NCI-H524 (cell line): Measurements from ENCODE around the gene MICALL2.

ENCODE experiments used
- DNase-seq, 2 experiments: peaks; one replicate each; lab custom pipeline; 2025; lab: John Stamatoyannopoulos, UW

MICALL2 gene

DNA sequence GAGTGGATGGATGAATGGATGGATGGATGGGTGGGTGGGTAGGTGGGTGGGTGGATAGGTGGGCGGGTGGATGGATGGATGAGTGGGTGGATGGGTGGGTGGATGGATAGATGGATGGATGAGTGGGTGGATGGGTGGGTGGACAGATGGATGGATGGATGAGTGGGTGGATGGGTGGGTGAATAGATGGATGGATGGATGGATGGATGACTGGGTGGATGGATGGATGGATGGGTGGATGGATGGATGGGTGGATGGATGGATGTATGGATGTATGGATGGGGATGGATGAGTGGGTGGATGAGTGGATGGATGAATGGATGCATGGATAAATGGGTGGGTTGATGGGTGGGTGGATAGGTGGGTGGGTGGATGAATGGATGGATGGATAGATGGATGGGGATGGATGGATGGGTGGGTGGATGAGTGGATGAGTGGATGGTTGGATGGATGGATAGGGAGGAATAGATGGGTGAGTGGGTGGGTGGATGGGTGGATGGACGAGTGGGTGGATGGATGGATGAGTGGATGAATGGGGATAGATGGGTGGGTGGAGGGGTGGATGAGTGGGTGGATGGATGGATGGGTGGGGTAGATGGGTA is 43.8 kb downstream of the MICALL2 start:
- DNase-seq = no peak

DNA sequence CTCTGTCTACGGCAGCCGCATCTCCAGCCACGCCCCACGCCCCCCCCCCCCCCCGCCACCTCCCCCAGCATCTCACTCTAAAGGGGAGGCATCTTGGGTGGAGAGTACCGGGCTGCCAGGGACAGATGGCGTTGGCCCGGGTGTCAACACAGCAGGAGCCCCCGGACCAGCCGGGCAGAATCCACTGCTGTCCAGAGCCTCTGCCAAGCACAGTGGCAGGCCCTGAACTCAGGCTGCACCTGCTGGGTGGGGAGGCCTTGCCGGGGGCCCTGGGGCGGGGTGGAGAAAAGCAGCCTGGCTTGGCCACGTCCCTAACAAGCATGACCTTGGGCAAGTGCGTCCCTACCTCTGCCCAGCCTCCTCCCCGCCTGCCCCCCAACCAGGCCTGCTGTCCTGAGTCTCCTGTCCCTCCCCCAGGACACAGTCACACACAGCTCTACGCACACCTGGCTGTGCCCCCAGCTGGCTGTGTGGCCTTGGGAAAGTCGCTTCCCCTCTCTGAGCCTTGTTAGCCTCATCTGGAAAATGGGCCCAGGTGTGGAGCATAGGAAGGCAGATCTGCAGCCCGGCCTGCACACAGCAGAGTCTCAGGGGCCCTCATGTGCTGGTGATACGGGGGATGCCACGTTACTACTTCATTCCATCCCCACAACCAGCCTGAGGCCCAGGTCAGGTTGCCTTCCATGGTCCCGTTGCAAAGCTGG is 45.2 kb downstream of the MICALL2 start:
- DNase-seq = peak; percentile 61 to 90

DNA sequence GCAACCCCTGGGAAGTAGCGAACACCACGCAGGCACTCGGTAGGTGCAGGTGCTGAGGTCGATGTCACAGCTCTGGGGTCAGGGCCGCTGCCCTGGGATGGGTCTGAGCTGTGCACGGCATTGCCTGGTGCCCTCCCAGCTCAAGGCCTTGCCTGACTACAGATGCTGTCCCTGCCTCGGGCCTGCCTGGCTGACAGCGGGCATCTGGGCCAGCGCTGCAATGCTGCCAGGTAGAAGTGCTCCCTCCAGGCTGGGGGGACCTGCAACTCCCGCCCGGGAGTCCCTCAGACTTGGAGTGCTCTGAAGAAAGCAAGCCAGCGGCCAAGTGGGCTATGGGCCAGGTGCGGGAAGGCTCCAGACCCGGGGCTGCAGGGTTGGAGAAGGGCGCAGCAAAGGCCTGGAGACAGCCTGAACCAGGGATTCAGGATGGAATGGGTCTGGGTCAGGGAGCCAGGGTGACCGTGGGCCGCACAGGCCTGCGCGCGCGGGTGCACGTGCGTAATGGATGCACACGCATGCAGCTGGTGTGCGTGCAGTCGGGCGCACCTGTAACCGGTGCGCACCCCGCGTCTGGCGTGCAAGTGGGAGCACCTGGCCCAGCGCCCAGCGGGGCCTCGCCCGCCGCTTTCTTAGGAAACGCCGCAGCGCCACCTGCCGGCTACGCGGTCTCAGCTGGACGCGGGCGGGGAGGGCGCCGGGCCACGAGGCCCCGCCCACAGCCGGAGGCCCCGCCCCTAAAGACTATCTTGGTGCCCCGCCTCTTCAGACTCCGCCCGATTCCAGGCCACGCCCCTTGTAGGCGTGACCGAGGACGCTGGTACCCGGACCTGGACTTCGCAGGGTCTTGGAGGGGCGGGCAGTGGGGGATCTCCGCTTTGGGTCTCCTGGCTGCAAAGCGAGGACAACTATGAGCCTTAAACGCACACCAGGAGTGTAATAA is 46.7 kb downstream of the MICALL2 start:
- peak; percentile 43 to 86 for DNase-seq

DNA sequence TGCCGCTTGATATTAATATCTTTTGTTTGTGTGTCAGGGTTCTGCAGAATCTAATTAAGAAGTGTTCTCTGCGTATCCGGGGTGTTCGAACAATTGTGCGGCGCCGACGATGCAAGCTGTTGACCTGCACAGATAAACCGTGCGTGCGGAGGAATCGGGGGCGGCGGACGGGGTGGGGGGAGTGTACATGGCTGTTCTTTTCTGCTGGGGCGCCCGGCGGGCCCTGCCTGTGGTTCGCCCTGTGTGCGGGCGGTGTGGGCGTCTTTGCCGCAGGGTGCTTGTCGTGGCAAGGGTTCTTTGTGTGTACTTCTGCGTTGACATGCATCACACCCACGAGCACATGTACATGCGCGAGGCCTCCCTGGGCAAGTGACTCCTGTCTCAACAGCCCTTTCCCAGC is 47.9 kb downstream of the MICALL2 start:
- DNase-seq = no peak

DNA sequence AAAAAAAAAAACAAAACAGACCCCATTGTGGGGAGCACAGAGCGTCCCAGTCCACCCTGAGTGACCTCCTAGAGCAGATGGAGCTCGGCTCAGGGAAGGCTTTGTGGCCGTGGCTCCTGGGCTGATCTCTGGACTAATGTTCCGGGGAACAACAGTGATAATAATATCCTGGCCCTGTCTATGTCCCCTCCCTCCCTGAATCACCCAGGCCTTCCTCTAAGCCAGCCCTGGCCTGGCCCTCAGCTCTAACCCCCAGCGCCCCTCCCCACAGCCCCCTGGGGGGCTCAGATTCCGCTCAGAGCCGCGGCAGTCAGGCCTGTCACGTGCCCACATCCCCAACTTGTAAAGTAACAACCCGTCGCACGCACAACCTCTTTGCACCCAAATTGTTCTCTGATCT is 48.3 kb downstream of the MICALL2 start:
- DNase-seq = no peak

DNA sequence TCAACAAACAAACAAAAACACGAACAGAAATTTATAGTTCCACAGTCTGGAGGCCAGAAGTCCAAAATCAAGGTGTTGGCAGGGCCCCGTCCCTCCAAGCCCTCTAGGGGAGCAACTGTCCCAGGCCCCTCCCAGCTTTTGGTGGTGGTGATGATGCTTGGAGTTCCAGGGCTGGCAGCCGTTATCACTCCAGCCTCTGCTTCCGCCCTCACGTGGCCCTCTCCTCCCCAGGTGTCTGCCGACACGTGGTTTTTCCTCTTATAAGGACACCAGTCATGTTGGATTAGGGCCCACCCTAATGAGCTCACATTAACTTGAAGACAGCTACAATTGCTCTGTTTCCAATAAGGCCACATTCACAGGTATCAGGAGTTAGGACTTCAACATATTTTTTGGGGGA is 49.7 kb downstream of the MICALL2 start:
- DNase-seq = no peak

DNA sequence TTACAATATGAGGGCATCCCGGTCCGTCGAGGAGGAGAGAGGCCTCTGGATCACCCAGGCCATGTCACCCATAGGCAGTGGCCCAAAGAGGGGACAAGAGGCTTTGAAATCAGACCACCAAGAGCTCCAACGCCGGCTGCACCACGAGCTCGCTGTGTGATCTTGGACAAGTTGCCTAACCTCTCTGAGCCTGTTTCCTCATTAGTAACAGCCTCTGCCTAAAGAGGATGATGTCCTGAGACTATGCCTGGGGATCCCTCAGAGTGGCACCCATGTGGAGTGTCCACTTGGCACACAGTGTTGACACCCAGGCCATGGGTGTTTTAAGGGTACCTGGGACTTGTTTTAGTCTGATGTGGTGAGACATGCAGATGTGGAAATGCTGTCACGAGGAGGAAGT is 50.8 kb downstream of the MICALL2 start:
- DNase-seq = no peak

DNA sequence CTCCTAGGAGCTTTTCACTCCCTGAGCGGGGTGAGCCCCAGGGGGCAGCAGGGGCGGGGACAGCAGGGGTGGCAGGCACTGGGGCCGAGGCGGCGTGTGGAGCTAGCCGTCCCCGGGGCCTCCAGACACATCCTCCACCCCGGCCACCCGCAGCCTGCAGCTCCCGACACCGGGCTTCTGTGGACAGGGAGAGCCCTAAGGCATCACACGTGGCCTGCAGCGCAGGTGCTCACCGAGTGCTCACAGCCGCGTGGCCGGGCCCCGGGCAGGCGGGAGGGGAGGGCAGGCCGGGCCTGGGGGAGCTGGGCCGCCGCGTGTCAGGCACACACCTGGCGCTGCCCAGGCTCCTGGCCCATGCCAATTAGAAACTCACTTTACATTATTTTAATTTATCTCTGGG is 51.4 kb downstream of the MICALL2 start:
- DNase-seq = no peak

DNA sequence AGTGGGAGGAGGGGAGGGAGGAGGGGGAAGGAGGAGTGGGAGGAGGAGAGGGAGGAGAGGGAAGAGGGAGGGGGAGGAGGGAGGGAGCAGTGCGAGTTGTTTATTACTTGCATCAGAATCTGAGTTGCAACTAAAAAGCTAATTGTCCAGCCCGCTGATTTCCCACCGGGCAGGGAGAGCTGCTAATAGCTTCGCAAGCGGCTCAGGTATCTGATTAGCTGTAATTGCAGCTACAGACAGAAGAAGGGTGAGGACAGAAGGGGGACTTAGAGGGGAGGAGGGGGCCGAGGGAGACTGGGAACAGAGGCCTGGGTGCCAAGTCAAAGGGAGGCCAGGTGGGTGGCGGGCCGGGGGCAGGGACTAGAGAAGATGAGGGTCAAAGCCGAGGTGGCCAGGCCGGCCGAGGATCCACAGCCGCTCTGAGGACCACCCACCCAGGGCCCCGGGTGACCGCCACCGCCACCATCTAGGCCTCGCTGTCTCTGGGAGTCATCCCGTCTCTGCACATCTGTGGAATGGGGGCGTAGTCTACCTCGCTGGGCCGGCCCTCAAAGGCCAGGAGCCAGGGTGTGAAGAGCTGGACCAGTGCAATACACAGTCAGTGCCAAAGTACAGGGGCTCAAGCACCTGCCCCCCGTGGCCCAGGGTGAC is 54.2 kb downstream of the MICALL2 start:
- peak in 1 of 2 experiments; percentile 12 for DNase-seq

DNA sequence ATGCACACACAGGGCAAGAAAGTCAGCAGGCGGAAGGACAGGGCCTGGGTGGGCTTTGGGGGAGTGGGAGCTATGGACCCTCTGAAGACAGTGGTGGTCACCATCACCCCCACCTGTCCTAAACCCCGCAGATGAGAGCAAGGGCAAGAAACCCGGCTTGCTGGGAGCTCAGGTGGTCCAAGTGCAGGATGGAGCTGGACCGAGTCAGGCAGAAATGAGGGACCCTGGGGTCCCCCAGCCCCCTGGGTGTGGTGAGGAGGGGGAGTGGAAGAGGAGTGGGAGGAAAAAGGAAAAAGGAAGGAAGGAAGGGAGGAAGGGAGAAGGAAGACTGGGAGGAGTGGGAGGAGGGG is 54.8 kb downstream of the MICALL2 start:
- DNase-seq = no peak

DNA sequence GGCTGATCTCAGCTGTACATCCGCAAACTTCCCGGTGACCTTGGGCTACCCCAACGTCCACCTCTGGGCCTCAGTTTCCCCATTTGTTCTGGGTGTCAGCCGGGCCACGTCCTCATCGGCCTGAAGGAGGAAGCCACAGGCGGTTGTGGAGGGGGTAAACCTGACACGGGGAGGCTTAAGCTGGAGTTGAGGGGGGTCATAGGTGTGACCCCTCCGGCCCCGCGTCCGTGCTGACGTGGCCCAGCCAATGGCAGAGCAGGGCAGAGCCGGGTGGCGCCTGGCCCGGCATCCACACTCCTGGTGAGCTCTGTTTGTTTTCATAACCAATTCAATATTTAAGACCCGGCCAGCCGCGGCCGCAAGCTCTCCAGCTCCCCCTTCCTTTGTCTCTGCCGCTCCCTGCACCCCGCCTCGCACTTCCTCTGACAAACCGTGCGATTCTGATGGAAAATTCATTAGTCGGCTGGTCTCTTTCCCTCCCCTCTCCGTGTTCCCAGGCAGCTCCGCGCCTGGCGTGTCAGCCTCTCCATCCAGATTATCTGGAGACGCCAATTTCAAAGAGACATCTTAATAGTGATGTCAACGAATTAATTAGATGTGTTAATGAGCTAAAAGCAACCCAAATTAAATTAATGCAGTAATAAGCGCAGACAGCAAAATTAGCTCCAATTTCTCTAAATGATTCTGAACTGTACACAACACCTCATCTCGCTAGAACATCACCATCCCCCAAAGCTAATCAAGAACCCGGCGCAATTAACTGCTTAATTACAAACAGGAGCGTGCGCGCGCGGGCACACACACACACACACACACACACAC is 55.4 kb downstream of the MICALL2 start:
- DNase-seq = peak; percentile 52 to 57

DNA sequence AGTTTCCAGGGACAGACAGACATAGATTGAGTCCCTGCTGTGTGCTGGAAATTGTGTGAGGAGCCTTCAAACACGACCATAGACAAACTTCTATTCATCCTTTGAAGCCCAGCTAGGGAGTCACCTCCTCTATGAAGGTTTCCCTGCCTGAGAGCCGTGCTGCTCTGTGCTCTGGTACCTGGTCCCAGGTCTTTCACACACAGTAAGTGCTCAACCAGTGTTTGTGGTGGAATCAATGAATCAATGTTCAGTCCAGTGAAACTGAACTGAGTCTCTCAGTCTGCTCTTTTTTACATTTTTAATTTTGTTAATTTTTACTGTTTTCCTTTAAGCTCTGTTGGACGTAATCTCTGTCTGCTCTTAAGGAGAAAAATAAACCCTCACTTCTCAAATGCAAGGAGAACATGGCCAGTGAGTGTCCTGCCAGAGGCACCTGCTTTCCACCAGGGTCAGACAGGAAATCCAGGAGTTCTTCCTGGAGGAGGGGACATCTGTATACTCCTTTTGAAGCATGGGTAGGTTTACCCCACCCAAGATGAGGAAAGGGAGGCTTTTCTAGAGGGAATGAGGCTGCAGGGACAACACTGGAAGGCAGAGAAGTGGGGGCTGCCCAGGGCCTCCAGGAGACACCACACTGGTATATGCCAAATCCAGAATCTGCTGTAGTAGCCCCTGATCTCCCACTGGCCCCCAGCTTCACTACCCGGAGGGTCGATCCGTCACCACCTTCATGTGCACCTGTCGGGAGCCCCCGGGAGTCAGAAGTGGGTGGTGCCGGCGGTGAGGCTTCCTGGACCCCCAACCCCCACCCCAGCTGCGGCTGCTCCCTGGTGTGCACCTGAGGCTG is 56.3 kb downstream of the MICALL2 start:
- no peak for DNase-seq

DNA sequence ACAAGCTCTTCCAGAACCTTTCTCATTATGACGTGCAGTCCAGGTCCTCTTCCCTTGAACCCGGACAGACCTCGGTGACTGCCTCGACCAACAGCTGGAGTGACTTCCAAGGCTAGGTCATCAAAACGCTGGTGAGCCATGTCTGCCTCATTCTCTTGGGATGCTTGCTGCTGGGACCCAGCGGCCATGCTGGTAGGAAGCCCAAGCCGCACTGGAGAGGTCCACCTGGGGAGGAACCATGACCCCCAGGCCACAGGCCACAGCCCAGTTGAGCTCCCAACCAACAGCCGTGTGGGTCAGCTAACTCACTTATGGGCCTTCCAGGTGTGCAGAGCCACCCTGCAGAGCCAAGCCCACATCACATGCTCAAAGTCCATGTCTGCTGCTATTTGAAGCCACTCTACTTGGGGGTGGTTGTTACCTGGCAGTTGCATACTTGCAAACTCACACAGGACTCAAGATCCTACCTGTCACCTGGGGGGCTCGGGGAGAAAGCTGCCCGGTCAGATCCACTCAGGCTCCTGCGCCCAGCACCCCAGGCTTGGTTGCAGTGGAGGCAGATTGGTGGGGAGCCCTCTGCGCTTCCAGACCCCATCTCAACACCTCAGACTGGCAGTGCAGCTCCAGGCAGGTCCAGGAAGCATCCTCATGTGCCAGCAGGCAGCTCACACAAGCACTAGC is 57.0 kb downstream of the MICALL2 start:
- no peak for DNase-seq

DNA sequence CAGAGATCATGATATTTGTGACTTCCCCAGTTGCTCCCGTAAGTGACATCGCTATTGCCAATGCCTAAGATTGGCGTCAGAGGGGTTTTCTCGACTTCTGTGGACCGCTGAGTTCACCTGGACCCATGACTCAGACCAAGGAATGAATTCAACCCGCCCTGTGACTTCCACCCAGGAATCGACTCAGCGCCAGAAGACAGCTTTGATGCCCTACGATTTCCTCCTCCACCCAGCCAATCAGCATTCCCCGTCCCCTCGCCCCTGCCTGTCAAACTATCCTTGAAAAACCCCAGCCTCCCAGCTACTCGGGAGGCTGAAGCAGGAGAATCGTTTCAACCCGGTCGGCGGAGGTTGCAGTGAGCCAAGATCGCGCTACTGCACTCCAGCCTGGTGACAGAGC is 58.3 kb downstream of the MICALL2 start:
- no peak for DNase-seq

DNA sequence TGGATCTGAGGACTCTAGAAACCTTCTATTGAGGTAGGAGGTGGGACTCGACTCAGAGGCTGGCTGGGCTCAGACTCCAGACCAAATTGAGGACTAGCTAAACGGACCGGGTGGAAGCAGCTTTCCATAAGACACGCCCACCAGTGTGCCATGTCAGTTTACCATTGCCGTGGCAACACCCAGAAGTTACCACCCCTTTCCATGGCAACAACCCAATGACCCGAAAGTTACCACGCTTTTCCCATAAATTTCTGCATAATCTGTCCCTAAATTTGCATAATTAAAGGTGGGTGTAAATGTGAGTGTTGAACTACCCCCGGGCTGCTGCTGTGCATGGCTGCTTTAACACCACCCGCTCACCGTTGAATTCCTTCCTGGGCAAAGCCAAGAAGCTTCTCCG is 58.9 kb downstream of the MICALL2 start:
- DNase-seq = no peak

DNA sequence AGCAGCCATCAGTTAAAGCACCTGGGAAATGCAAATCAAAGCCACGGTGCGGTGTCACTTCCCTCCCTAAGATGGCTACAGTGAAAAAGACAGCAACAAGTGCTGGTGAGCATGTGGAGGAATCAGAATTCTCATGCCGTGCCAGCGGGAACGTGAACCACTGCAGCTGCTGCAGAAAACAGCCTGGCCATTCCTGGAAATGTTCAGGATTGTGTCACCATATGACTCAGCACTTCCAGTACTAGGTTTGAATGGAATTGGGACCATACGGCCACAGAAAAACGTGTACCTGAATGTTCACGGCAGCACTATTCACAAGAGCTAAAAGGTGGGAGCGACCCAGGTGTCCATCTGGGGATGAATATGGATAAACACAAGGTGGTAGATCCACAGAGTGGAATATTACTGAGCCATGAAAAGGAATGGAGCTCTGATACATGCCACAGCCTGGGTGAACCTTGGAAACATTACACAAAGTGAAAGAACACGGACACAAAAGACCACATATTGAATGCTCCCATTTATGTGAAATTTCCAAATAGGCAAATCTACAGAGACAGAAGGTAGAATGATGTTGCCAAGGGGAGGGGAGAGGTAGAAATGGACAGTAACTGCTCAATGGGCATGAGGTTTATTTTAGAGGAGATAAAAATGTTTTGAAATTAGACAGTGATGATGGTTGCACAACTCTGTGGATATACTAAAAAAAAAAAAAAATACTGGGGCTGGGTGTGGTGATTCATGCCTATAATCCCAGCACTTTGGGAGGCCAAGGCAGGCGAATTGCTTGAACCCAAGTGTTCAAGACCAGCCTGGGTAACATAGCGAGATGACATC is 61.6 kb downstream of the MICALL2 start:
- DNase-seq = no peak

DNA sequence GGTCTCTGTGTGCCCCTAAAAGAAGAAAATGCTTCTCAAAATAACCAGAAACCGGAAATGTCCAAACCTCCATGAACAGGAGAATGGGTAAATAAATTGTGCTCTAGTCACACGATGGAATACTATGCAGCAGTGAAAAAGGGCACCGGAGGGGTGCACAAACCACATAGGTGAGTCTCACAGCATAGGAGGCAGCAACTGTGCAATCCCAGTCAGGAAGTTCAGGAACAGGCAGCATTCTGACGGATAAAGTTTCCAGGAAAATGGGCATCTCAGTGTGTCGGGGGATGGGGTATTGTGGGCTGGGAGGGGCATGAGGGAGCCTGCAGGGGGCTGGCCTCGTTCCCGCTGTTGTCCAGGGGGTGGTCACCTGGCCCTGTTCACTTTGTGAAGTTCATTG is 63.1 kb downstream of the MICALL2 start:
- no peak for DNase-seq

DNA sequence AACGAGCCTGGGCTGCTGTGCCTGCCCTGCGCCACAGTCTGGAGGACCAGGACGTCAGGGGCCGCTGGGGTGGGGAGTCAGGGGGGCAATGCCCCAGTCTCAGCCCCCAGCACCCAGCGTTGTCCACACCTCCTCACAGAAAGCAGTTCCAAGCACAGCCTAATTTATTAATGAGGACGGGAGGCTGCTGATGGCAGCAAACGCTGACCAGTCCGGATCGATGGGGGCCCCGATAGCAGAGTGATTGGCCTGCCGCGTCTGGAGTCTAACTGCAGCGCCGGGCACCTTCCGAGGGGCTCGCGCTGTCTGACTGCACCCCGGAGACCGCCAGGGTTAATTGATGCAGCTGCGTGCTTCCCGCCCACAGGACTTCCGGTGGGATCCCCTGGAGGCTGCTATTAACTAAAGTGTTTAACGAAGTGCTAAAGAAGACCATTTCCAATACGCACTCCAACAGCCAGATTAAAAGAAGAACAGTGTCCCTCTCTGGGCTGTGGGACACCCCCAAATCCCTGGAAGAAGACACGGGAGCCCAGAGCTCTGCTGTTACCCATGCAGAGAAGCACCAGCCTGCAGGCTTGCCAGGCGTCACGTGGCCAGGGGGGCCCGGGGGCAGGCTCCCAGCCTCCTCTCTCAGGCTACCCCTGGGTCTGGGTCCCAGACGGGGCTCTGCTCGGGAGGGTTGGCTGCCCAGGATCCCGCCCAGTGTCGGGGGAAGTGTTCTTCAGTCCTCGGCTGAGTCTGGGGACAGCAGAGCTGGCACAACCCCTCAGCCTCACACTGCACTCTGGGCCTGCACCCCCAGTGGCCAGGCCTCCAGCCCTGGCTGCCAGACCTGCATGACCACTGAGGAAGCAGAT is 63.8 kb downstream of the MICALL2 start:
- DNase-seq = no peak
